K562 (cell line): Measurements from ENCODE around the gene GLRX. TPM values are rescaled to one million over a fixed set of nuclear protein-coding genes. Genes with fewer than 3 reads are reported as not detected.

Experiments
- ATAC-seq: fragments of 200-7000 bp; cut with Tn5 transposase; 3 replicates; pipeline ENCODE4 v1.9.1; 2020; ENCODE audit warnings: moderate library complexity
- BruUV-seq: library from RNA; stranded (reverse); fragments of 400-500 nt; replicated peaks from 2 replicates; lab custom pipeline; 2021; lab: Mats Ljungman, UMichigan
- CTCF ChIA-PET: fragments of 300-600 bp; formaldehyde crosslinking; extraction: SDS; loops from one replicate; lab custom pipeline; 2021; ENCODE audit warnings: low intra/inter-chr PET ratio; lab: Yijun Ruan, JAX
- POLR2A ChIA-PET: fragments of 300-600, 350-650 bp; sonication (Branson Sonifier 250); formaldehyde crosslinking; extraction: SDS; loops from one replicate; lab custom pipeline; 2021; ENCODE audit warnings: antibody characterized with exemption, inconsistent platforms; lab: Yijun Ruan, JAX
- DNase-seq, 4 experiments: peaks; one replicate each; pipeline versions ENCODE4 v3.0.0 to v3.0.0-alpha.2; 2011 to 2018; ENCODE audit warnings: low spot score in 3 of 4, mixed read lengths in 3 of 4; ENCODE audit errors: extremely low read depth in 1 of 4
- FAIRE-seq: peaks from 2 replicates; lab custom pipeline; 2011; peaks lifted over from hg19 to GRCh38; lab: Jason Lieb, UNC
- H2AFZ ChIP-seq: 2 replicates; pipeline ENCODE4 v1.6.0; 2011; ENCODE audit warnings: low read depth, low read length, control low read depth, inconsistent platforms
- H3K27ac ChIP-seq: fragments of 200-600 bp; 3 replicates; pipeline ENCODE4 v1.8.0; 2011; ENCODE audit warnings: low read depth, mild to moderate bottlenecking, control low read depth, inconsistent platforms, low read length, moderate library complexity, mixed read lengths; ENCODE audit errors: extremely low read depth
- H3K27me3 ChIP-seq, 2 experiments: fragments of 300-600 bp in 1 of 2; 2 replicates in 1 of 2; 3 replicates in 1 of 2; pipeline versions ENCODE4 v1.6.0 to v1.8.0; 2011; ENCODE audit warnings: inconsistent platforms in 2 of 2, low read length in 2 of 2, mild to moderate bottlenecking in 1 of 2, mixed read lengths in 1 of 2, moderate library complexity in 1 of 2; ENCODE audit not compliant: control insufficient read depth in 2 of 2, insufficient read depth in 2 of 2
- H3K36me3 ChIP-seq: fragments of 300-600 bp; 3 replicates; pipeline ENCODE4 v1.8.0; 2011; ENCODE audit warnings: mild to moderate bottlenecking, low read length, inconsistent platforms; ENCODE audit not compliant: control insufficient read depth, insufficient read depth
- H3K4me1 ChIP-seq, 2 experiments: fragments of 200-600 bp in 1 of 2; replicated peaks in 1 of 2; 2 replicates in 1 of 2; 3 replicates in 1 of 2; pipeline versions ENCODE4 v1.5.1 to v1.8.0; 2011; ENCODE audit warnings: inconsistent platforms in 2 of 2, low read length in 2 of 2, mild to moderate bottlenecking in 1 of 2, mixed read lengths in 1 of 2, moderate library complexity in 1 of 2; ENCODE audit not compliant: control insufficient read depth in 2 of 2, insufficient read depth in 2 of 2
- H3K4me2 ChIP-seq: 2 replicates; pipeline ENCODE4 v1.6.1; 2011; ENCODE audit warnings: low read length, control low read depth, inconsistent platforms, mixed read lengths; ENCODE audit not compliant: insufficient read depth
- H3K4me3 ChIP-seq: fragments of 200-600 bp; sonication (generic), shearing (Covaris generic); 2 replicates; pipeline ENCODE4 v1.5.1; 2016; ENCODE audit warnings: control low read depth, inconsistent platforms
- H3K79me2 ChIP-seq: fragments of 200-600 bp; 3 replicates; pipeline ENCODE4 v1.8.0; 2011; ENCODE audit warnings: low read length, inconsistent platforms; ENCODE audit not compliant: control insufficient read depth, insufficient read depth
- H3K9ac ChIP-seq, 2 experiments: 2 replicates each; pipeline versions ENCODE4 v1.6.0 to v1.6.1; 2011; ENCODE audit warnings: low read depth in 2 of 2, low read length in 2 of 2, control low read depth in 1 of 2, inconsistent platforms in 1 of 2, mild to moderate bottlenecking in 1 of 2, mixed read lengths in 1 of 2; ENCODE audit not compliant: insufficient read depth in 1 of 2
- H3K9me1 ChIP-seq: one replicate; pipeline ENCODE4 v1.6.0; 2011; ENCODE audit warnings: inconsistent platforms, mild to moderate bottlenecking, low read length, moderate library complexity; ENCODE audit not compliant: control insufficient read depth, insufficient read depth
- H3K9me3 ChIP-seq: replicated peaks from 2 replicates; pipeline ENCODE4 v1.5.1; 2011; ENCODE audit warnings: low read depth, low read length, inconsistent platforms; ENCODE audit not compliant: control insufficient read depth, insufficient read depth
- H4K20me1 ChIP-seq: replicated peaks from 2 replicates; pipeline ENCODE4 v1.6.1; 2011; ENCODE audit warnings: low read length, inconsistent platforms, mixed read lengths; ENCODE audit not compliant: control insufficient read depth, insufficient read depth
- CHAMP1 ChIP-seq: fragments of 450-650 bp; IDR thresholded peaks from 2 replicates; pipeline ENCODE4 v1.6.1; 2016; ENCODE audit warnings: mild to moderate bottlenecking
- DLX4 ChIP-seq: fragments of 250-450 bp; sonication (Bioruptor Pico); IDR thresholded peaks from 2 replicates; pipeline ENCODE4 v1.6.1; 2021; ENCODE audit warnings: mild to moderate bottlenecking
- OTX1 ChIP-seq: fragments of 450-650 bp; formaldehyde crosslinking; IDR thresholded peaks from 2 replicates; pipeline ENCODE4 v1.4.0; 2022; ENCODE audit warnings: mild to moderate bottlenecking
- RREB1 ChIP-seq: fragments of 250-450 bp; sonication (Bioruptor Pico); IDR thresholded peaks from 2 replicates; pipeline ENCODE4 v1.4.0; 2020
- SMAD1 ChIP-seq: fragments of 150-350 bp; IDR thresholded peaks from 2 replicates; pipeline ENCODE4 v1.6.1; 2014; ENCODE audit warnings: low read length, low read depth; ENCODE audit not compliant: partially characterized antibody
- SMARCA5 ChIP-seq: fragments of 450-650 bp; IDR thresholded peaks from 2 replicates; pipeline ENCODE4 v1.6.1; 2016
- TCF3 ChIP-seq: sonication (generic); formaldehyde crosslinking; IDR thresholded peaks from 2 replicates; pipeline ENCODE4 v1.4.0; 2020; ENCODE audit warnings: mild to moderate bottlenecking, missing genetic modification reagents
- TEAD4 ChIP-seq, 2 experiments: sonication (generic) in 1 of 2; formaldehyde crosslinking in 1 of 2; IDR thresholded peaks; 2 replicates each; pipeline versions ENCODE4 v1.6.1 to v1.8.0; 2012 to 2022; ENCODE audit warnings: borderline replicate concordance in 1 of 2, inconsistent platforms in 1 of 2, low read length in 1 of 2, mild to moderate bottlenecking in 1 of 2, missing genetic modification reagents in 1 of 2
- WGBS: fragments of 100-300 bp; shearing (Covaris generic); methylation state at CpG from one replicate; pipeline ENCODE4 v1.1.6; 2016; ENCODE audit warnings: low coverage, mixed read lengths; ENCODE audit not compliant: insufficient coverage; ENCODE audit errors: missing lambda C conversion rate; 5-methylcytosine and 5-hydroxymethylcytosine counted together
- in situ Hi-C: fragments of 300-500 bp; cut with MboI; formaldehyde crosslinking; loops from 4 replicates; pipeline ENCODE4 v1.15.0; 2018; ENCODE audit warnings: inconsistent platforms, mixed read lengths
- intact Hi-C: fragments of 100-400 bp; cut with micrococcal nuclease; formaldehyde crosslinking; loops from 2 replicates; pipeline ENCODE4 v1.14.2; 2022
- polyA plus RNA-seq, 8 experiments: library from polyadenylated mRNA; depleted of rRNA in 4 of 8; stranded (reverse) in 5 of 8; unstranded in 3 of 8; fragments of >200 nt; fragmentation: Nextera tagmentation in 2 of 8; fragmentation: Illumina TruSeq in 1 of 8; extraction: Ambion mirVana in 2 of 8; extraction: Trizol in 1 of 8; gene quantifications; 2 replicates each; pipeline versions ENCODE4 v1.2.1 to v1.2.3, GENCODE V29; 2011 to 2014; ENCODE audit warnings: inconsistent platforms in 1 of 8, missing spikeins in 1 of 8
- total RNA-seq, 7 experiments: library from RNA; depleted of rRNA in 6 of 7; stranded (reverse); fragments of >200 nt in 6 of 7; fragmentation: Illumina TruSeq in 2 of 7; extraction: Trizol in 2 of 7; gene quantifications; 2 replicates each; pipeline versions ENCODE4 v1.2.1 to v1.2.3, GENCODE V29; 2011 to 2021; ENCODE audit warnings: low replicate concordance in 1 of 7

Gene GLRX
- total and polyA plus RNA-seq, 9 of the 15 experiments (the other 6 are each of a cell fraction or from before 2014, with no cell fraction given), result 2.3 to 11.2 (median 4.6) TPM

GRCh38 chr5:95801961-95802360 is 20.6 kb downstream of the GLRX start:
- DNase-seq (no peak), FAIRE-seq (no peak), ATAC-seq (no peak)
- BruUV-seq, result no TSS peak
- CTCF ChIA-PET, result no interaction called here
- POLR2A ChIA-PET, result no interaction called here
- no peaks in the 10 kb centered on the region for H3K9me1 ChIP-seq
- no peak overlapping the region for H3K4me2 ChIP-seq
- no peak overlapping the region for H3K4me3 ChIP-seq
- no peaks in the 10 kb centered on the region for H3K9me3 ChIP-seq
- H2AFZ ChIP-seq, result no peak overlapping the region
- no peak overlapping the region for H3K9ac ChIP-seq
- H4K20me1 ChIP-seq, result no peaks in the 10 kb centered on the region
- no peaks in the 10 kb centered on the region for H3K79me2 ChIP-seq
- intact Hi-C loops (no loop called here), in situ Hi-C loops (no loop called here)
- peaks cover 2% of the 10 kb centered on the region; the same call in 2 of the 3 replicates for H3K36me3 ChIP-seq
- 98% methylated on average over 3 of the region's 3 CpGs for WGBS
- no peaks in the 10 kb centered on the region for H3K27me3 ChIP-seq
- no peaks in the 10 kb centered on the region for H3K4me1 ChIP-seq
- H3K27ac ChIP-seq, result no peak overlapping the region
- TF ChIP-seq TEAD4 (IDR thresholded peaks at IDR 0.05; ENCODE audit: low read length) (no peak), TEAD4 (CRISPR knock-in tag; IDR thresholded peaks at IDR 0.05; ENCODE audit: borderline replicate concordance) (no peak), CHAMP1 (no peak), DLX4 (CRISPR knock-in tag) (no peak), SMAD1 (no peak), RREB1 (CRISPR knock-in tag) (no peak), OTX1 (no peak), SMARCA5 (no peak), TCF3 (no peak)
